PC-9 (cell line): Measurements from ENCODE around the gene TEPSIN.
A peak's percentile ranks its signal among the peaks of the same experiment; 100 is the strongest.

Source experiments
- CTCF ChIP-seq: fragments of 200-600 bp; sonication (generic); conservative IDR thresholded peaks from 2 replicates; pipeline ENCODE4 v1.6.1; 2017; ENCODE audit warnings: mixed run types, antibody characterized with exemption, mild to moderate bottlenecking, moderate library complexity
- EZH2 ChIP-seq: fragments of 200-600 bp; sonication (generic); IDR thresholded peaks from 2 replicates; pipeline ENCODE4 v1.8.0; 2017; ENCODE audit warnings: antibody characterized with exemption, low read depth

GRCh38 chr17:81200695-81201580, 37.9 kb downstream of the TEPSIN start:
- TF ChIP-seq EZH2 (no peak), CTCF (peak; percentile 66)
